ENCODE results near the gene MID2.
"Not testable (repeated sequence)": the region's sequence is repeated elsewhere in the genome, so short reads cannot be mapped to it uniquely, and the experiment has no call there.

The MID2 gene

GRCh38 chrX:107825698-107826237 is at the start of gene MID2:
Gene MID2, plus strand, starts transcription at chrX:107825866. Its CDS starts 561 bp downstream, at chrX:107826427.
- peak; percentile 8 to 28 for DNase-seq (ENCODE audit: low read depth in 2 of 2)

GRCh38 chrX:107776649-107777535 is 48.8 kb upstream of the MID2 start:
- DNase-seq (ENCODE audit: low read depth in 2 of 2) = peak; percentile 52 to 72

GRCh38 chrX:107777536-107777832 is 48.2 kb upstream of the MID2 start, which contains the start of gene NCBP2L:
Gene NCBP2L, plus strand, starts transcription at chrX:107777733. Its CDS starts 16,488 bp downstream, at chrX:107794221.
- DNase-seq (ENCODE audit: low read depth in 2 of 2) = no peak

- DNase-seq (ENCODE audit: low read depth in 2 of 2) = no peak
Observed at GRCh38 chrX:107780525-107780924, 45.1 kb upstream of the MID2 start.

GRCh38 chrX:107787827-107788226 is 37.8 kb upstream of the MID2 start:
- DNase-seq (ENCODE audit: low read depth in 2 of 2) = no peak

GRCh38 chrX:107804427-107804826 is 21.2 kb upstream of the MID2 start:
- no peak for DNase-seq (ENCODE audit: low read depth in 2 of 2)

- no peak for DNase-seq (ENCODE audit: low read depth in 2 of 2)
Observed at GRCh38 chrX:107805179-107805578, 20.5 kb upstream of the MID2 start.

GRCh38 chrX:107810053-107810452 is 15.6 kb upstream of the MID2 start:
- not testable (repeated sequence) for DNase-seq (ENCODE audit: low read depth in 2 of 2)

- no peak for DNase-seq (ENCODE audit: low read depth in 2 of 2)
Observed at GRCh38 chrX:107818900-107819521, 6.7 kb upstream of the MID2 start.

GRCh38 chrX:107823042-107823441 is 2.6 kb upstream of the MID2 start:
- no peak for DNase-seq (ENCODE audit: low read depth in 2 of 2)

GRCh38 chrX:107823456-107823855 is 2.2 kb upstream of the MID2 start:
- no peak for DNase-seq (ENCODE audit: low read depth in 2 of 2)

GRCh38 chrX:107826238-107827029 is 768 bp downstream of the MID2 start:
- DNase-seq (ENCODE audit: low read depth in 2 of 2) = peak; percentile 21 to 30

GRCh38 chrX:107827030-107827831 is 1.6 kb downstream of the MID2 start:
- no peak for DNase-seq (ENCODE audit: low read depth in 2 of 2)

- DNase-seq (ENCODE audit: low read depth in 2 of 2) = no peak
Observed at GRCh38 chrX:107827852-107828251, 2.2 kb downstream of the MID2 start.

GRCh38 chrX:107829878-107830277 is 4.2 kb downstream of the MID2 start:
- no peak for DNase-seq (ENCODE audit: low read depth in 2 of 2)

- no peak for DNase-seq (ENCODE audit: low read depth in 2 of 2)
Observed at GRCh38 chrX:107831071-107831730, 5.5 kb downstream of the MID2 start.

- no peak for DNase-seq (ENCODE audit: low read depth in 2 of 2)
Observed at GRCh38 chrX:107834275-107835201, 8.9 kb downstream of the MID2 start.

GRCh38 chrX:107836958-107837357 is 11.3 kb downstream of the MID2 start:
- no peak for DNase-seq (ENCODE audit: low read depth in 2 of 2)

GRCh38 chrX:107840971-107841370 is 15.3 kb downstream of the MID2 start:
- no peak for DNase-seq (ENCODE audit: low read depth in 2 of 2)

Data from stimulated activated CD4-positive, alpha-beta T cell treated with anti-CD3 and anti-CD28 coated beads, Interleukin-1b, Interleukin-23, amount 100 ng/mL, for 4 hours (primary cell).